GM12878 (cell line): ENCODE results near the gene UNC13B. TPM values are rescaled to one million over a fixed set of nuclear protein-coding genes. Genes with fewer than 3 reads are reported as not detected.

Experiments
- ATAC-seq: fragments of 200-7000 bp; cut with Tn5 transposase; 3 replicates; pipeline ENCODE4 v1.9.1; 2020; ENCODE audit warnings: mild to moderate bottlenecking, moderate library complexity
- BruUV-seq: library from RNA; stranded (reverse); fragments of 400-500 nt; replicated peaks from 2 replicates; lab custom pipeline; 2021; lab: Mats Ljungman, UMichigan
- CTCF ChIA-PET: fragments of 300-600 bp; sonication (Branson Sonifier 250); formaldehyde crosslinking; extraction: SDS; loops from one replicate; lab custom pipeline; 2021; ENCODE audit warnings: inconsistent platforms; lab: Yijun Ruan, JAX
- POLR2A ChIA-PET: fragments of 350-600 bp; formaldehyde crosslinking; extraction: SDS; loops from one replicate; lab custom pipeline; 2021; ENCODE audit warnings: inconsistent platforms; lab: Charles Lee
- RAD21 ChIA-PET: fragments of 300-600 bp; sonication (Branson Sonifier 250); formaldehyde crosslinking; loops from one replicate; lab custom pipeline; 2023; ENCODE audit warnings: antibody characterized with exemption; ENCODE audit not compliant: unreplicated experiment; lab: Charles Lee
- SMC1A ChIA-PET: fragments of 300-600 bp; sonication (Branson Sonifier 250); formaldehyde crosslinking; loops from one replicate; lab custom pipeline; 2023; ENCODE audit not compliant: unreplicated experiment, uncharacterized antibody; lab: Charles Lee
- DNase-seq: peaks from one replicate; pipeline ENCODE4 v3.0.0-alpha.2; 2011; ENCODE audit warnings: low read depth, low spot score
- FAIRE-seq: peaks from 3 replicates; lab custom pipeline; 2011; peaks lifted over from hg19 to GRCh38; lab: Jason Lieb, UNC
- H2AFZ ChIP-seq: 2 replicates; pipeline ENCODE4 v1.6.0; 2011; ENCODE audit warnings: low read depth, low read length, control low read depth; ENCODE audit not compliant: control insufficient read depth
- H3K27ac ChIP-seq: 2 replicates; pipeline ENCODE4 v1.5.1; 2011; ENCODE audit warnings: control low read depth; ENCODE audit not compliant: control insufficient read depth, insufficient read depth
- H3K27me3 ChIP-seq, 2 experiments: replicated peaks in 1 of 2; 2 replicates each; pipeline versions ENCODE4 v1.6.0 to v1.6.1; 2011; ENCODE audit warnings: low read length in 1 of 2; ENCODE audit not compliant: control insufficient read depth in 2 of 2, insufficient read depth in 2 of 2
- H3K36me3 ChIP-seq, 2 experiments: 2 replicates each; pipeline ENCODE4 v1.5.1; 2011; ENCODE audit warnings: low read length in 1 of 2; ENCODE audit not compliant: control insufficient read depth in 2 of 2, insufficient read depth in 2 of 2
- H3K4me1 ChIP-seq: 2 replicates; pipeline ENCODE4 v1.6.1; 2011; ENCODE audit warnings: mild to moderate bottlenecking, low read length, moderate library complexity, mixed read lengths; ENCODE audit not compliant: control insufficient read depth, insufficient read depth
- H3K4me2 ChIP-seq: 2 replicates; pipeline ENCODE4 v1.6.0; 2011; ENCODE audit warnings: control low read depth; ENCODE audit not compliant: control insufficient read depth, insufficient read depth
- H3K4me3 ChIP-seq: fragments of 200-600 bp; sonication (generic); 2 replicates; pipeline ENCODE4 v1.5.1; 2016
- H3K79me2 ChIP-seq: 2 replicates; pipeline ENCODE4 v1.6.0; 2011; ENCODE audit warnings: low read length; ENCODE audit not compliant: control insufficient read depth, insufficient read depth
- H3K9ac ChIP-seq: 2 replicates; pipeline ENCODE4 v1.8.0; 2011; ENCODE audit warnings: low read length, control low read depth, mixed read lengths; ENCODE audit not compliant: control insufficient read depth, insufficient read depth
- H3K9me3 ChIP-seq: replicated peaks from 3 replicates; pipeline ENCODE4 v1.5.1; 2011; ENCODE audit warnings: mild to moderate bottlenecking, low read length; ENCODE audit not compliant: control insufficient read depth, insufficient read depth
- H4K20me1 ChIP-seq: 2 replicates; pipeline ENCODE4 v1.6.0; 2011; ENCODE audit not compliant: control insufficient read depth, insufficient read depth
- CHD1 ChIP-seq: IDR thresholded peaks from 2 replicates; pipeline ENCODE4 v1.6.1; 2012; ENCODE audit warnings: low read depth, low read length, improper control_type of control experiment
- HDAC6 ChIP-seq: fragments of 200-600 bp; sonication (generic); IDR thresholded peaks from one replicate; pipeline ENCODE4 v1.8.0; 2017; ENCODE audit warnings: antibody characterized with exemption; ENCODE audit not compliant: unreplicated experiment
- NFIC ChIP-seq: IDR thresholded peaks from 2 replicates; pipeline ENCODE4 v1.6.1; 2012; ENCODE audit warnings: low read depth, mild to moderate bottlenecking, inconsistent platforms, low read length, moderate library complexity
- PAX5 ChIP-seq: IDR thresholded peaks from 2 replicates; pipeline ENCODE4 v1.6.1; 2011; ENCODE audit warnings: low read depth, low read length, borderline replicate concordance
- SPI1 ChIP-seq: IDR thresholded peaks from 2 replicates; pipeline ENCODE4 v1.6.1; 2011; ENCODE audit warnings: low read depth, mild to moderate bottlenecking, low read length, moderate library complexity, borderline replicate concordance; ENCODE audit not compliant: insufficient read depth
- TAF1 ChIP-seq: IDR thresholded peaks from 2 replicates; pipeline ENCODE4 v1.6.1; 2011; ENCODE audit warnings: mild to moderate bottlenecking, low read depth, low read length, borderline replicate concordance
- ZBED1 ChIP-seq: IDR thresholded peaks from 2 replicates; pipeline ENCODE4 v1.6.1; 2016; ENCODE audit warnings: borderline replicate concordance
- WGBS: methylation state at CpG from one replicate; pipeline ENCODE4 v1.1.6; 2016; ENCODE audit warnings: low lambda C conversion rate; ENCODE audit not compliant: insufficient replicate concordance, insufficient coverage; ENCODE audit errors: missing lambda C conversion rate; 5-methylcytosine and 5-hydroxymethylcytosine counted together
- in situ Hi-C: fragments of 300-500 bp; cut with MboI; formaldehyde crosslinking; loops from 9 replicates; pipeline ENCODE4 v1.14.3; 2018; ENCODE audit warnings: mixed read lengths
- intact Hi-C: fragments of 100-400 bp; cut with micrococcal nuclease; formaldehyde crosslinking; loops from one replicate; pipeline ENCODE4 v1.14.2; 2022; ENCODE audit not compliant: unreplicated experiment
- polyA plus RNA-seq, 11 experiments: library from polyadenylated mRNA; depleted of rRNA in 4 of 11; unstranded in 6 of 11; stranded (reverse) in 5 of 11; fragments of >200 nt; fragmentation: Nextera tagmentation in 4 of 11; fragmentation: Illumina TruSeq in 1 of 11; extraction: Ambion mirVana in 4 of 11; extraction: Trizol in 1 of 11; gene quantifications; 1 replicate in 1 of 11; 2 replicates in 10 of 11; pipeline versions ENCODE4 v1.2.1 to v1.2.3, GENCODE V29; 2011 to 2016; ENCODE audit warnings: inconsistent platforms in 2 of 11, missing spikeins in 2 of 11, low read depth in 1 of 11
- total RNA-seq, 4 experiments: library from RNA; depleted of rRNA in 3 of 4; stranded (reverse); fragments of >200 nt in 3 of 4; fragmentation: Illumina TruSeq in 1 of 4; extraction: Trizol in 1 of 4; gene quantifications; 2 replicates each; pipeline versions ENCODE4 v1.2.1 to v1.2.3, GENCODE V29; 2013 to 2021
- TF ChIP-seq, protein P1 (sequence below): IDR thresholded peaks from 2 replicates; pipeline ENCODE4 v1.6.1; 2011; ENCODE audit warnings: borderline replicate concordance, low read depth, mild to moderate bottlenecking, moderate library complexity, mixed read lengths, low read length; ENCODE audit not compliant: insufficient read depth; ENCODE audit errors: extremely low read length

Gene UNC13B
- total and polyA plus RNA-seq, 10 of the 15 experiments (the other 5 are each of a cell fraction or from before 2014, with no cell fraction given), result under 0.01 to 0.42 (median 0.06) TPM; not detected in 4

- RAD21 ChIA-PET, result no interaction called here
- TF ChIP-seq ZBED1 (no peak), NFIC (no peak), TAF1 (no peak), CHD1 (no peak), PAX5 (no peak), SPI1 (peak; percentile 49; the same call in 1 of the 2 replicates), HDAC6 (no peak)
- TF ChIP-seq, protein P1, sequence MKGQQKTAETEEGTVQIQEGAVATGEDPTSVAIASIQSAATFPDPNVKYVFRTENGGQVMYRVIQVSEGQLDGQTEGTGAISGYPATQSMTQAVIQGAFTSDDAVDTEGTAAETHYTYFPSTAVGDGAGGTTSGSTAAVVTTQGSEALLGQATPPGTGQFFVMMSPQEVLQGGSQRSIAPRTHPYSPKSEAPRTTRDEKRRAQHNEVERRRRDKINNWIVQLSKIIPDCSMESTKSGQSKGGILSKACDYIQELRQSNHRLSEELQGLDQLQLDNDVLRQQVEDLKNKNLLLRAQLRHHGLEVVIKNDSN, result no peak
- BruUV-seq, result no TSS peak
Observed at GRCh38 chr9:35232867-35233544, 71.2 kb downstream of the UNC13B start.

More at GRCh38 chr9:35232867-35233544, 71.2 kb downstream of the UNC13B start:
- FAIRE-seq (no peak), ATAC-seq (no peak), DNase-seq (no peak)
- CTCF ChIA-PET, result interaction anchor here (1.5 kb wide), 1 partner anchor 26 kb away, joined by 4 read pairs; no protein-coding TSS in a partner anchor
- H3K9ac ChIP-seq, result no peak overlapping the region
- no peaks in the 10 kb centered on the region for H3K36me3 ChIP-seq
- in situ Hi-C loops (no loop called here), intact Hi-C loops (no loop called here)
- no peak overlapping the region for H2AFZ ChIP-seq
- no peak overlapping the region for H3K4me2 ChIP-seq
- no peak overlapping the region for H3K27ac ChIP-seq
- no peaks in the 10 kb centered on the region for H3K79me2 ChIP-seq
- no peak overlapping the region for H3K4me3 ChIP-seq
- H3K9me3 ChIP-seq, result no peaks in the 10 kb centered on the region
- no peaks in the 10 kb centered on the region for H3K4me1 ChIP-seq
- H3K27me3 ChIP-seq, result no peaks in the 10 kb centered on the region
- POLR2A ChIA-PET, result interaction anchor here (0.6 kb wide), 1 partner anchor 120 kb away, joined by 3 read pairs; no protein-coding TSS in a partner anchor
- SMC1A ChIA-PET, result no interaction called here
- WGBS, result 0% methylated on average over 3 of the region's 3 CpGs
- H4K20me1 ChIP-seq, result no peaks in the 10 kb centered on the region
